HepG2 (cell line): ENCODE data around the gene DNAJB6. TPM values are rescaled to one million over a fixed set of nuclear protein-coding genes. Genes with fewer than 3 reads are reported as not detected.

Experiments used
- ATAC-seq: fragments of 200-7000 bp; cut with Tn5 transposase; 3 replicates; pipeline ENCODE4 v1.9.1; 2020; ENCODE audit warnings: mild to moderate bottlenecking, moderate library complexity
- BruUV-seq: library from RNA; stranded (reverse); fragments of 400-500 nt; replicated peaks from 2 replicates; lab custom pipeline; 2021; lab: Mats Ljungman, UMichigan
- CTCF ChIA-PET: fragments of 300-600 bp; formaldehyde crosslinking; extraction: SDS; loops from one replicate; lab custom pipeline; 2021; ENCODE audit warnings: low total read pairs, inconsistent platforms, low intra/inter-chr PET ratio; lab: Yijun Ruan, JAX
- POLR2A ChIA-PET: fragments of 350-600 bp; sonication (Branson Sonifier 250); formaldehyde crosslinking; loops from one replicate; lab custom pipeline; 2020; ENCODE audit warnings: antibody characterized with exemption, inconsistent platforms; lab: Yijun Ruan, JAX
- DNase-seq: peaks from one replicate; pipeline ENCODE4 v3.0.0-alpha.2; 2015; ENCODE audit warnings: low spot score
- FAIRE-seq: peaks from 3 replicates; lab custom pipeline; 2011; peaks lifted over from hg19 to GRCh38; lab: Jason Lieb, UNC
- H2AFZ ChIP-seq: one replicate; pipeline ENCODE4 v1.6.1; 2011; ENCODE audit warnings: low read length, inconsistent platforms
- H3K27ac ChIP-seq: fragments of 300-600 bp; 3 replicates; pipeline ENCODE4 v1.8.0; 2011; ENCODE audit warnings: mixed run types, mild to moderate bottlenecking, mixed read lengths, low read length, inconsistent platforms; ENCODE audit not compliant: insufficient read depth; ENCODE audit errors: extremely low read length
- H3K27me3 ChIP-seq, 2 experiments: fragments of 200-600 bp in 1 of 2; 2 replicates in 1 of 2; 3 replicates in 1 of 2; pipeline versions ENCODE4 v1.6.0 to v1.8.0; 2011; ENCODE audit warnings: low read length in 2 of 2, mild to moderate bottlenecking in 2 of 2, moderate library complexity in 2 of 2, inconsistent platforms in 1 of 2; ENCODE audit not compliant: insufficient read depth in 2 of 2, control insufficient read depth in 1 of 2
- H3K36me3 ChIP-seq, 2 experiments: fragments of 200-600 bp in 1 of 2; replicated peaks in 1 of 2; 2 replicates in 1 of 2; 3 replicates in 1 of 2; pipeline versions ENCODE4 v1.5.1 to v1.8.0; 2011; ENCODE audit warnings: low read length in 2 of 2, inconsistent platforms in 1 of 2; ENCODE audit not compliant: insufficient read depth in 2 of 2, control insufficient read depth in 1 of 2
- H3K4me1 ChIP-seq: 2 replicates; pipeline ENCODE4 v1.5.1; 2012; ENCODE audit warnings: low read length, inconsistent platforms; ENCODE audit not compliant: insufficient read depth
- H3K4me2 ChIP-seq: 2 replicates; pipeline ENCODE4 v1.6.0; 2011; ENCODE audit warnings: low read depth, low read length, inconsistent platforms
- H3K4me3 ChIP-seq, 3 experiments: fragments of 200-600 bp in 1 of 3; sonication (generic), shearing (Covaris generic) in 1 of 3; replicated peaks in 1 of 3; 2 replicates each; pipeline ENCODE4 v1.5.1; 2011 to 2016; ENCODE audit warnings: low read length in 3 of 3, inconsistent platforms in 2 of 3, low read depth in 2 of 3, mild to moderate bottlenecking in 2 of 3, control low read depth in 1 of 3, mixed read lengths in 1 of 3; ENCODE audit not compliant: insufficient read depth in 1 of 3
- H3K79me2 ChIP-seq: one replicate; pipeline ENCODE4 v1.6.1; 2011; ENCODE audit warnings: low read length, inconsistent platforms; ENCODE audit not compliant: insufficient read depth
- H3K9ac ChIP-seq: 2 replicates; pipeline ENCODE4 v1.6.0; 2011; ENCODE audit warnings: mild to moderate bottlenecking, low read depth, low read length, inconsistent platforms; ENCODE audit not compliant: insufficient read depth
- H3K9me3 ChIP-seq: 2 replicates; pipeline ENCODE4 v1.5.1; 2012; ENCODE audit warnings: mild to moderate bottlenecking, low read length
- H4K20me1 ChIP-seq: 2 replicates; pipeline ENCODE4 v1.6.0; 2011; ENCODE audit warnings: inconsistent platforms, mild to moderate bottlenecking, low read length, moderate library complexity; ENCODE audit not compliant: insufficient read depth
- HIVEP1 ChIP-seq: sonication (generic); formaldehyde crosslinking; IDR thresholded peaks from 2 replicates; pipeline ENCODE4 v1.4.0; 2020; ENCODE audit warnings: mild to moderate bottlenecking, missing genetic modification reagents
- KAT2B ChIP-seq: fragments of 150-350 bp; IDR thresholded peaks from 2 replicates; pipeline ENCODE4 v1.6.1; 2014; ENCODE audit warnings: low read depth, low read length, borderline replicate concordance
- KAT7 ChIP-seq: IDR thresholded peaks from 2 replicates; pipeline ENCODE4 v1.6.1; 2018; ENCODE audit warnings: borderline replicate concordance, missing compliant biosample characterization
- KLF16 ChIP-seq, 2 experiments: sonication (generic) in 1 of 2; formaldehyde crosslinking in 1 of 2; IDR thresholded peaks; 2 replicates each; pipeline versions ENCODE4 v1.6.1 to v1.8.0; 2016 to 2023; ENCODE audit warnings: missing genetic modification reagents in 2 of 2, missing compliant biosample characterization in 1 of 2
- MAZ ChIP-seq, 2 experiments: sonication (generic) in 1 of 2; formaldehyde crosslinking in 1 of 2; IDR thresholded peaks; 2 replicates each; pipeline versions ENCODE4 v1.5.0 to v1.6.1; 2012 to 2020; ENCODE audit warnings: low read depth in 2 of 2, mild to moderate bottlenecking in 2 of 2, borderline replicate concordance in 1 of 2, improper control_type of control experiment in 1 of 2, low read length in 1 of 2, missing genetic modification reagents in 1 of 2, moderate library complexity in 1 of 2
- PHB2 ChIP-seq: fragments of 450-650 bp; IDR thresholded peaks from 2 replicates; pipeline ENCODE4 v1.6.1; 2018; ENCODE audit not compliant: partially characterized antibody
- SALL2 ChIP-seq: sonication (generic); formaldehyde crosslinking; IDR thresholded peaks from 2 replicates; pipeline ENCODE4 v1.8.1; 2023; ENCODE audit warnings: mild to moderate bottlenecking, missing genetic modification reagents, inconsistent platforms
- ZNF12 ChIP-seq: sonication (generic); formaldehyde crosslinking; IDR thresholded peaks from 2 replicates; pipeline ENCODE4 v1.5.0; 2020; ENCODE audit warnings: missing genetic modification reagents
- ZNF224 ChIP-seq: sonication (generic); formaldehyde crosslinking; IDR thresholded peaks from 2 replicates; pipeline ENCODE4 v1.5.0; 2020; ENCODE audit warnings: mild to moderate bottlenecking, missing genetic modification reagents
- ZNF292 ChIP-seq: sonication (generic); formaldehyde crosslinking; IDR thresholded peaks from 2 replicates; pipeline ENCODE4 v1.8.1; 2022; ENCODE audit warnings: mild to moderate bottlenecking, low read depth, missing genetic modification reagents, borderline replicate concordance
- ZNF335 ChIP-seq: sonication (generic); formaldehyde crosslinking; IDR thresholded peaks from 2 replicates; pipeline ENCODE4 v1.4.0; 2020; ENCODE audit warnings: missing genetic modification reagents
- ZNF546 ChIP-seq: sonication (generic); formaldehyde crosslinking; conservative IDR thresholded peaks from 2 replicates; pipeline ENCODE4 v1.8.1; 2023; ENCODE audit warnings: mild to moderate bottlenecking, missing genetic modification reagents
- ZNF567 ChIP-seq: sonication (generic); formaldehyde crosslinking; IDR thresholded peaks from 2 replicates; pipeline ENCODE4 v1.8.1; 2023; ENCODE audit warnings: mild to moderate bottlenecking, missing genetic modification reagents, borderline replicate concordance
- ZNF83 ChIP-seq: sonication (generic); formaldehyde crosslinking; IDR thresholded peaks from 2 replicates; pipeline ENCODE4 v1.4.0; 2020; ENCODE audit warnings: missing genetic modification reagents, mild to moderate bottlenecking, borderline replicate concordance
- WGBS: methylation state at CpG from one replicate; pipeline ENCODE4 v1.1.6; 2017; ENCODE audit warnings: low lambda C conversion rate; 5-methylcytosine and 5-hydroxymethylcytosine counted together
- in situ Hi-C: cut with HindIII; loops from 2 replicates; pipeline ENCODE4 v1.10.0; 2017; ENCODE audit warnings: low pct_unique_long_range_greater_than_20kb; ENCODE audit not compliant: extremely low pct_ligation_motif_present
- intact Hi-C: fragments of 100-400 bp; cut with micrococcal nuclease; formaldehyde crosslinking; loops from one replicate; pipeline ENCODE4 v1.10.0; 2022; ENCODE audit not compliant: unreplicated experiment
- polyA plus RNA-seq, 8 experiments: library from polyadenylated mRNA; depleted of rRNA in 3 of 8; stranded (reverse) in 7 of 8; unstranded in 1 of 8; fragments of >200 nt; fragmentation: Illumina TruSeq in 4 of 8; extraction: Trizol in 4 of 8; gene quantifications; 2 replicates each; pipeline versions ENCODE4 v1.2.1 to v1.2.3, GENCODE V29; 2011 to 2016; ENCODE audit warnings: low read depth in 4 of 8, missing spikeins in 1 of 8, mixed read lengths in 1 of 8; ENCODE audit not compliant: insufficient read depth in 1 of 8
- total RNA-seq, 5 experiments: library from RNA; depleted of rRNA; stranded (reverse); fragments of >200 nt; fragmentation: Illumina TruSeq; extraction: Trizol; gene quantifications; 2 replicates each; pipeline ENCODE4 v1.2.3, GENCODE V29; 2016; ENCODE audit warnings: low read depth in 1 of 5
- TF ChIP-seq, protein P1 (sequence below): sonication (generic); formaldehyde crosslinking; IDR thresholded peaks from 2 replicates; pipeline ENCODE4 v1.4.0; 2020; ENCODE audit warnings: mild to moderate bottlenecking, missing genetic modification reagents, borderline replicate concordance

The DNAJB6 gene
- total and polyA plus RNA-seq, 2 of the 13 experiments (the other 11 are each of a cell fraction or from before 2014, with no cell fraction given): 29.9 to 53.9 TPM

DNA sequence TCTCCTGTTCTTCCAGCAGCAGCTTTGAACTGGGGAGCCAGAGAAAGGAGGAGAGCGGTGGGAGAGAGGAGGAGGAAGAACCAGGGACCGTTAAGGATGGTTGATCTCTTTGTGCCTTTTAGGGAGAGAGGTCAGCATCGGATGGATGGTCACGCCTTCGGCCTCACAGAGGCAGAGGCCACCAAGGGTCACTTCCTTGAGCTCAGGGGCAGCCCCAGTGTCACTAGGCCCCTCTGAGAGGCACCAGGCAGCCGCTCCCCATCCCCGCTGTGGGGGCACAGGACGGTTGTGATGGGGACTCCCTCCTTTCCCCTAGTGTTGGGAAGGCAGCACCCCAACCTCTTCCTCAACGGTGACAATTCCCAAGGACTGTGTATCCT is 121.4 kb downstream of the DNAJB6 start:
- no peak for TF ChIP-seq ZNF546 (CRISPR knock-in tag)
- no peak for TF ChIP-seq ZNF335 (CRISPR knock-in tag)
- no peak for TF ChIP-seq ZNF292 (CRISPR knock-in tag)
- TF ChIP-seq MAZ (IDR thresholded peaks at IDR 0.05; ENCODE audit: borderline replicate concordance, low read depth, low read length): no peak
- TF ChIP-seq MAZ (CRISPR knock-in tag; IDR thresholded peaks at IDR 0.05; ENCODE audit: low read depth): no peak
- TF ChIP-seq HIVEP1 (CRISPR knock-in tag): no peak
- no peak for TF ChIP-seq KAT7 (CRISPR knock-in tag)
- TF ChIP-seq ZNF83 (CRISPR knock-in tag): no peak
- TF ChIP-seq PHB2: no peak
- no peak for TF ChIP-seq KAT2B
- no peak for TF ChIP-seq KLF16 (CRISPR knock-in tag; IDR thresholded peaks at IDR 0.05)
- TF ChIP-seq ZNF567 (CRISPR knock-in tag): no peak
- TF ChIP-seq, protein P1, sequence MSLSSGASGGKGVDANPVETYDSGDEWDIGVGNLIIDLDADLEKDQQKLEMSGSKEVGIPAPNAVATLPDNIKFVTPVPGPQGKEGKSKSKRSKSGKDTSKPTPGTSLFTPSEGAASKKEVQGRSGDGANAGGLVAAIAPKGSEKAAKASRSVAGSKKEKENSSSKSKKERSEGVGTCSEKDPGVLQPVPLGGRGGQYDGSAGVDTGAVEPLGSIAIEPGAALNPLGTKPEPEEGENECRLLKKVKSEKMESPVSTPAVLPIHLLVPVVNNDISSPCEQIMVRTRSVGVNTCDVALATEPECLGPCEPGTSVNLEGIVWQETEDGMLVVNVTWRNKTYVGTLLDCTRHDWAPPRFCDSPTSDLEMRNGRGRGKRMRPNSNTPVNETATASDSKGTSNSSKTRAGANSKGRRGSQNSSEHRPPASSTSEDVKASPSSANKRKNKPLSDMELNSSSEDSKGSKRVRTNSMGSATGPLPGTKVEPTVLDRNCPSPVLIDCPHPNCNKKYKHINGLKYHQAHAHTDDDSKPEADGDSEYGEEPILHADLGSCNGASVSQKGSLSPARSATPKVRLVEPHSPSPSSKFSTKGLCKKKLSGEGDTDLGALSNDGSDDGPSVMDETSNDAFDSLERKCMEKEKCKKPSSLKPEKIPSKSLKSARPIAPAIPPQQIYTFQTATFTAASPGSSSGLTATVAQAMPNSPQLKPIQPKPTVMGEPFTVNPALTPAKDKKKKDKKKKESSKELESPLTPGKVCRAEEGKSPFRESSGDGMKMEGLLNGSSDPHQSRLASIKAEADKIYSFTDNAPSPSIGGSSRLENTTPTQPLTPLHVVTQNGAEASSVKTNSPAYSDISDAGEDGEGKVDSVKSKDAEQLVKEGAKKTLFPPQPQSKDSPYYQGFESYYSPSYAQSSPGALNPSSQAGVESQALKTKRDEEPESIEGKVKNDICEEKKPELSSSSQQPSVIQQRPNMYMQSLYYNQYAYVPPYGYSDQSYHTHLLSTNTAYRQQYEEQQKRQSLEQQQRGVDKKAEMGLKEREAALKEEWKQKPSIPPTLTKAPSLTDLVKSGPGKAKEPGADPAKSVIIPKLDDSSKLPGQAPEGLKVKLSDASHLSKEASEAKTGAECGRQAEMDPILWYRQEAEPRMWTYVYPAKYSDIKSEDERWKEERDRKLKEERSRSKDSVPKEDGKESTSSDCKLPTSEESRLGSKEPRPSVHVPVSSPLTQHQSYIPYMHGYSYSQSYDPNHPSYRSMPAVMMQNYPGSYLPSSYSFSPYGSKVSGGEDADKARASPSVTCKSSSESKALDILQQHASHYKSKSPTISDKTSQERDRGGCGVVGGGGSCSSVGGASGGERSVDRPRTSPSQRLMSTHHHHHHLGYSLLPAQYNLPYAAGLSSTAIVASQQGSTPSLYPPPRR (CRISPR knock-in tag): no peak
- no peak for TF ChIP-seq SALL2 (CRISPR knock-in tag)
- TF ChIP-seq ZNF224: no peak
- no peak for TF ChIP-seq ZNF12 (CRISPR knock-in tag)
- POLR2A ChIA-PET: no interaction called here
- DNase-seq: no peak

More for the DNA sequence above, 121.4 kb downstream of the DNAJB6 start:
- Histone ChIP-seq H4K20me1 (0 out of 2 replicates have a peak, but pooled peaks cover 4% of the 10 kb centered on the region), H3K4me1 (no peaks in the 10 kb centered on the region), H3K27ac (no peak overlapping the region), H3K36me3 (no peaks in the 10 kb centered on the region), H3K9me3 (no peaks in the 10 kb centered on the region), H3K4me2 (no peak overlapping the region), H3K27me3 (peaks cover 9 to 58% of the 10 kb centered on the region in 2 experiments; a peak in 4 of 5 replicates), H3K4me3 (no peak overlapping the region), H2AFZ (no peak overlapping the region), H3K79me2 (no peaks in the 10 kb centered on the region), H3K9ac (no peak overlapping the region)
- WGBS: 16% methylated on average over 5 of the region's 9 CpGs
- intact Hi-C loops: no loop called here
- in situ Hi-C loops: no loop called here
- ATAC-seq (no peak), FAIRE-seq (no peak)
- BruUV-seq: no TSS peak
- CTCF ChIA-PET: no interaction called here
